ENCODE results near the gene NSRP1. TPM values are rescaled to one million over a fixed set of nuclear protein-coding genes. Genes with fewer than 3 reads are reported as not detected.

The NSRP1 gene, protein sequence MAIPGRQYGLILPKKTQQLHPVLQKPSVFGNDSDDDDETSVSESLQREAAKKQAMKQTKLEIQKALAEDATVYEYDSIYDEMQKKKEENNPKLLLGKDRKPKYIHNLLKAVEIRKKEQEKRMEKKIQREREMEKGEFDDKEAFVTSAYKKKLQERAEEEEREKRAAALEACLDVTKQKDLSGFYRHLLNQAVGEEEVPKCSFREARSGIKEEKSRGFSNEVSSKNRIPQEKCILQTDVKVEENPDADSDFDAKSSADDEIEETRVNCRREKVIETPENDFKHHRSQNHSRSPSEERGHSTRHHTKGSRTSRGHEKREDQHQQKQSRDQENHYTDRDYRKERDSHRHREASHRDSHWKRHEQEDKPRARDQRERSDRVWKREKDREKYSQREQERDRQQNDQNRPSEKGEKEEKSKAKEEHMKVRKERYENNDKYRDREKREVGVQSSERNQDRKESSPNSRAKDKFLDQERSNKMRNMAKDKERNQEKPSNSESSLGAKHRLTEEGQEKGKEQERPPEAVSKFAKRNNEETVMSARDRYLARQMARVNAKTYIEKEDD
- total RNA-seq (10 to 100 TPM; 27.0 to 39.8 (median 36.8) TPM), polyA plus RNA-seq (10 to 100 TPM; 15.5 to 23.3 (median 20.3) TPM)
- long read RNA-seq, donor 1, transcript NSRP1-201 (7 exons, 2,541 nt) = major isoform, 13 of 15 reads
- long read RNA-seq, donor 1, partial matches to known transcripts = 0 of 15 reads
- long read RNA-seq, donor 1, other reads (novel, unspliced or antisense) = 0 of 15 reads
- long read RNA-seq, donor 2, partial matches to known transcripts = 0 of 5 reads
- long read RNA-seq, donor 2, other reads (novel, unspliced or antisense) = 0 of 5 reads

DNA sequence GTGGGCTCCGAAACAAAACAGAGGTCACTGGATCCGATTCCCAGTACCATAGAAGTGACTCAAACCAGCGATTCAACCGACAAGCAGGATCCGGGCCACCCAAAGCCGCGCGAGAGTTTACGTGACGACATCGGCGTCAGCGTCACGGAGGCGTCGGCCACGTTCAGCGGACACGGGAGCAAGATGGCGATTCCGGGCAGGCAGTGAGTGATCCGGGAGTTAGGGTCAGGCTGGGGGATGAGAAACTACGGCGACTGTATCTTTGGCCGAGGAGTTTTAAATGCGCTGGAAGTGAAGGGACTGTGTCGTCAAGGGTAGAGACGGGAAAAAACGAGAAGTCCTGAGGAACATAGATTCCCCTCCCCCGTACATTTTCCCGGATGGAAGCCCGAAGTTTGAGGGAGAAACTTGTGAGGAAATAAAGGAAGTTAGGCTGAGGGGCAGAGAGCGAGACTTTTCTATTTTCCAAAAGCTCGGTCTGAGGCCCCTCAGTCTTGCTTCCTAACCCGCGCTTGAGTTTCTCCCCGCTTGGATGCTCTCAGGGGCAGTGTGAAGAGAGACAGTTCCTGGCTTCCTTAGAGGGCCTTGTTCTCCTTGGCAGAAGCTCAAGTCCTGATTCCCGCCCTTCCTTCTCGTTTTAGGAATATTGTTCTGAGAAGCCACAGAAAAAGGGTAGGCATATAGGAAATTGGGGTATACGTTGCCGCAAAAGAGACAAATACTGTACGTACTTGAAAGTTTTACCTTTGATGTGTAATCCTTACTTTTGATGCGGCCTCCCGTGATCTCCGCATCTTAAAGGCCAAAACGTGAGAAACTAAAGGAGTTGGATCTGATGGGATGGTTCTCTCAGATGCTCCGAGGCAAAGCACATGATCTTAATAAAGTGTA, at the start of gene NSRP1:
Gene NSRP1 (plus strand): TSS at position 156 of the 891 bp plus-strand sequence. CDS start 28 bp downstream, at position 184.
- H3K27me3 ChIP-seq (replicated peaks in 1 of 7) = no peaks in the 10 kb centered on the region
- WGBS, 5 donors = 0 to 1% (median 0%) methylated on average over 47 of the region's 47 CpGs
- peaks cover 12 to 56% (median 49%) of the 10 kb centered on the region in 6 donors for H3K4me1 ChIP-seq
- peak within 1 kb of the TSS; percentile 93 to 98 (median 96) for H3K27ac ChIP-seq
- no peaks in the 10 kb centered on the region for H3K9me3 ChIP-seq
- peak; percentile 99 for DNase-seq
- peak within 1 kb of the TSS; percentile 51 to 81 (median 60) for H3K4me3 ChIP-seq
- TF ChIP-seq, protein P1, sequence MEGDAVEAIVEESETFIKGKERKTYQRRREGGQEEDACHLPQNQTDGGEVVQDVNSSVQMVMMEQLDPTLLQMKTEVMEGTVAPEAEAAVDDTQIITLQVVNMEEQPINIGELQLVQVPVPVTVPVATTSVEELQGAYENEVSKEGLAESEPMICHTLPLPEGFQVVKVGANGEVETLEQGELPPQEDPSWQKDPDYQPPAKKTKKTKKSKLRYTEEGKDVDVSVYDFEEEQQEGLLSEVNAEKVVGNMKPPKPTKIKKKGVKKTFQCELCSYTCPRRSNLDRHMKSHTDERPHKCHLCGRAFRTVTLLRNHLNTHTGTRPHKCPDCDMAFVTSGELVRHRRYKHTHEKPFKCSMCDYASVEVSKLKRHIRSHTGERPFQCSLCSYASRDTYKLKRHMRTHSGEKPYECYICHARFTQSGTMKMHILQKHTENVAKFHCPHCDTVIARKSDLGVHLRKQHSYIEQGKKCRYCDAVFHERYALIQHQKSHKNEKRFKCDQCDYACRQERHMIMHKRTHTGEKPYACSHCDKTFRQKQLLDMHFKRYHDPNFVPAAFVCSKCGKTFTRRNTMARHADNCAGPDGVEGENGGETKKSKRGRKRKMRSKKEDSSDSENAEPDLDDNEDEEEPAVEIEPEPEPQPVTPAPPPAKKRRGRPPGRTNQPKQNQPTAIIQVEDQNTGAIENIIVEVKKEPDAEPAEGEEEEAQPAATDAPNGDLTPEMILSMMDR (IDR thresholded peaks at IDR 0.05 in 8 of 11, conservative IDR thresholded peaks at IDR 0.05 in 3 of 11) = peak in 2 of 11 experiments; percentile 18 to 31
- TF ChIP-seq POLR2AphosphoS5 (IDR thresholded peaks at IDR 0.05) (peak; percentile 99), POLR2A (IDR thresholded peaks at IDR 0.05) (peak in 2 of 3 donors; percentile 68 to 75)
- intact Hi-C loops (cut with DNase I; ENCODE audit: low total_unique reads) = no loop called here
- H3K36me3 ChIP-seq = peaks cover 0 to 36% (median 13%) of the 10 kb centered on the region in 6 donors

DNA sequence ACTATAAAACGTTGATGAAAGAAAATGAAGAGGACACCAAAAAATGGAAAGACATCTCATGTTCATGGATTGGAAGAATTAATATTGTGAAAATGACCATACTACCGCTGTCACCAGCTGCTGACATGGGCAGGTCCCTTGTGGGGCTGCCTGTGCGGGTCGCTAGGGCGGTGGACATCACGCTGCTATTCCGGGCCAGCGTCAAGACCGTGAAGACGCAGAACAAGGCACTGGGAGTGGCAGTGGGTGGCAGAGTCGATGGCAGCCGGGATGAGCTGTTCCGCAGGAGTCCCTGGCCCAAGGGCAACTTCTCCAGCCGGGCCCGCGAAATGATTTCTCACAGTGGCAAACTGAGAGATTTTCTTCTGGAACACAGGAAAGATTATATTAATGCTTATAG, 48.2 kb upstream of the NSRP1 start:
- no peak for TF ChIP-seq POLR2AphosphoS5 (IDR thresholded peaks at IDR 0.05)
- no peak for TF ChIP-seq POLR2A (IDR thresholded peaks at IDR 0.05)
- TF ChIP-seq, protein P1 (IDR thresholded peaks at IDR 0.05 in 8 of 11, conservative IDR thresholded peaks at IDR 0.05 in 3 of 11) = no peak
- H3K4me1 ChIP-seq = no peaks in the 10 kb centered on the region
- H3K9me3 ChIP-seq = peaks cover 0 to 34% (median 33%) of the 10 kb centered on the region in 8 donors
- 91 to 96% (median 94%) methylated on average over 16 of the region's 16 CpGs for WGBS, 5 donors
- DNase-seq = no peak
- H3K27ac ChIP-seq = no peak overlapping the region
- no peak overlapping the region for H3K4me3 ChIP-seq
- H3K27me3 ChIP-seq (replicated peaks in 1 of 7) = peaks cover 0 to 6% (median 0%) of the 10 kb centered on the region in 7 donors
- no peaks in the 10 kb centered on the region for H3K36me3 ChIP-seq
- intact Hi-C loops (cut with DNase I; ENCODE audit: low total_unique reads) = no loop called here

DNA sequence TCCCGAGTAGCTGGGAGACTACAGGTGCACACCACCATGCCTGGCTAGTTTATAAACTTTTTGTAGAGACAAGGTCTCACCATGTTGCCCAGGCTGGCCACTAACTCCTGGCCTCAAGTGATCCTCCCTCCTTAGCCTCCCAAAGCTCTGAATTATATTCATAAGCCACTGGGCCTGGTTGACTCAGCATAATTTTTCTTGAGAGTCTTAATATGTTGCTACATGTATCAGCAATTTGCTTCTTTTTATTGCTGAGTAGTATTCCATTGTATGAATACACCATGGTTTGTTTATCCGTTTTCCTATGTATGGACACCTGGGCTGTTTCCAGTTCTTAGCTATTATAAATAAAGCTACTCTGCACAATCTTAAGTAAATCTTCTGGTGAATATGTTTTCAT, 42.4 kb upstream of the NSRP1 start:
- Histone ChIP-seq H3K27ac (no peak overlapping the region), H3K9me3 (no peaks in the 10 kb centered on the region), H3K27me3 (replicated peaks in 1 of 7) (no peaks in the 10 kb centered on the region), H3K36me3 (no peaks in the 10 kb centered on the region), H3K4me3 (no peak overlapping the region), H3K4me1 (no peaks in the 10 kb centered on the region)
- intact Hi-C loops (cut with DNase I; ENCODE audit: low total_unique reads) = no loop called here
- WGBS, 5 donors = 76 to 90% (median 88%) methylated on average over 2 of the region's 2 CpGs
- no peak for DNase-seq
- no peak for TF ChIP-seq POLR2AphosphoS5 (IDR thresholded peaks at IDR 0.05)
- TF ChIP-seq, protein P1 (IDR thresholded peaks at IDR 0.05 in 8 of 11, conservative IDR thresholded peaks at IDR 0.05 in 3 of 11) = no peak
- no peak for TF ChIP-seq POLR2A (IDR thresholded peaks at IDR 0.05)
